Karpas-422 (cell line): ENCODE measurements around the gene GLB1L. TPM values are rescaled to one million over a fixed set of nuclear protein-coding genes. Genes with fewer than 3 reads are reported as not detected.

Source experiments
- DNase-seq: peaks from one replicate; pipeline ENCODE4 v3.0.0-alpha.2; 2015
- H2AFZ ChIP-seq: fragments of 200-600 bp; sonication (generic); 2 replicates; pipeline ENCODE4 v1.6.1; 2014; ENCODE audit warnings: antibody characterized with exemption, low read length, mixed read lengths
- H3K27ac ChIP-seq: fragments of 200-600 bp; sonication (generic); 2 replicates; pipeline ENCODE4 v1.5.1; 2014; ENCODE audit warnings: mild to moderate bottlenecking, low read length, moderate library complexity
- H3K27me3 ChIP-seq: fragments of 200-600 bp; sonication (generic); 2 replicates; pipeline ENCODE4 v1.6.1; 2014; ENCODE audit warnings: low read length, mixed read lengths
- H3K36me3 ChIP-seq: fragments of 200-600 bp; sonication (generic); 2 replicates; pipeline ENCODE4 v1.6.1; 2014; ENCODE audit warnings: low read length, mixed read lengths; ENCODE audit not compliant: insufficient read depth
- H3K4me1 ChIP-seq: fragments of 200-600 bp; sonication (generic); 2 replicates; pipeline ENCODE4 v1.6.1; 2014; ENCODE audit warnings: mild to moderate bottlenecking, low read length, mixed read lengths
- H3K4me2 ChIP-seq: fragments of 200-600 bp; sonication (generic); 2 replicates; pipeline ENCODE4 v1.6.1; 2014; ENCODE audit warnings: low read length, low read depth, mild to moderate bottlenecking; ENCODE audit not compliant: poor library complexity, severe bottlenecking
- H3K4me3 ChIP-seq: fragments of 200-600 bp; sonication (generic); 2 replicates; pipeline ENCODE4 v1.5.1; 2014; ENCODE audit warnings: mild to moderate bottlenecking, antibody characterized with exemption, low read length, mixed read lengths
- H3K79me2 ChIP-seq: fragments of 200-600 bp; sonication (generic); 2 replicates; pipeline ENCODE4 v1.6.1; 2014; ENCODE audit warnings: mild to moderate bottlenecking, low read length, mixed read lengths
- H3K9ac ChIP-seq: fragments of 200-600 bp; sonication (generic); 2 replicates; pipeline ENCODE4 v1.6.0; 2014; ENCODE audit warnings: low read length
- H3K9me2 ChIP-seq: fragments of 200-600 bp; sonication (generic), shearing (Covaris generic); replicated peaks from 2 replicates; pipeline ENCODE4 v1.6.0; 2014; ENCODE audit warnings: mild to moderate bottlenecking, low read length, moderate library complexity; ENCODE audit not compliant: insufficient read depth
- H3K9me3 ChIP-seq: fragments of 300-700, 200-600 bp; sonication (generic); 2 replicates; pipeline ENCODE4 v1.6.1; 2014; ENCODE audit warnings: low read length, mixed read lengths
- H4K20me1 ChIP-seq: fragments of 200-600 bp; sonication (generic); 2 replicates; pipeline ENCODE4 v1.6.1; 2014; ENCODE audit warnings: mild to moderate bottlenecking, antibody characterized with exemption, low read length, low read depth; ENCODE audit not compliant: insufficient read depth
- total RNA-seq: library from RNA; depleted of rRNA; stranded (reverse); fragments of >200 nt; shearing (Covaris generic); gene quantifications from 2 replicates; pipeline ENCODE4 v1.2.3, GENCODE V29; 2014; ENCODE audit warnings: low replicate concordance

Gene GLB1L
- total RNA-seq, 1 experiment from 2014 or later: 4.3 TPM

- Histone ChIP-seq H4K20me1 (no peaks in the 10 kb centered on the region; the same call in 1 of the 2 replicates), H3K9me2 (no peaks in the 10 kb centered on the region), H3K79me2 (no peaks in the 10 kb centered on the region), H3K4me3 (peak overlapping the region; percentile 66), H3K36me3 (no peaks in the 10 kb centered on the region; the same call in 1 of the 2 replicates), H3K27me3 (no peaks in the 10 kb centered on the region), H3K4me2 (peak overlapping the region; percentile 74), H3K9me3 (no peaks in the 10 kb centered on the region), H2AFZ (0 out of 2 replicates have a peak overlapping the region, but pooled peaks have one; percentile 86), H3K4me1 (peaks cover 40% of the 10 kb centered on the region), H3K9ac (peak overlapping the region; percentile 76), H3K27ac (peak overlapping the region; percentile 96)
- DNase-seq: no peak
Observed at GRCh38 chr2:219278655-219279150, 33.5 kb upstream of the GLB1L start.

GRCh38 chr2:219277703-219278654 lies 32.7 kb upstream of the GLB1L start:
- peak overlapping the region; percentile 74 for H3K4me2 ChIP-seq
- peak overlapping the region; percentile 96 for H3K27ac ChIP-seq
- no peaks in the 10 kb centered on the region for H3K9me3 ChIP-seq
- peak overlapping the region; percentile 86 for H2AFZ ChIP-seq
- H3K79me2 ChIP-seq: no peaks in the 10 kb centered on the region
- H3K36me3 ChIP-seq: no peaks in the 10 kb centered on the region; the same call in 1 of the 2 replicates
- H3K9me2 ChIP-seq: no peaks in the 10 kb centered on the region
- peak overlapping the region; percentile 66 for H3K4me3 ChIP-seq
- H4K20me1 ChIP-seq: no peaks in the 10 kb centered on the region; the same call in 1 of the 2 replicates
- H3K27me3 ChIP-seq: no peaks in the 10 kb centered on the region
- peak; percentile 89 for DNase-seq
- peak overlapping the region; percentile 76 for H3K9ac ChIP-seq
- peaks cover 40% of the 10 kb centered on the region for H3K4me1 ChIP-seq

GRCh38 chr2:219274361-219274921 lies 29.2 kb upstream of the GLB1L start:
- H3K9ac ChIP-seq: no peak overlapping the region

GRCh38 chr2:219273937-219274336 lies 28.7 kb upstream of the GLB1L start:
- peaks cover 4% of the 10 kb centered on the region; the same call in 1 of the 2 replicates for H4K20me1 ChIP-seq
- no peaks in the 10 kb centered on the region for H3K36me3 ChIP-seq
- no peak overlapping the region for H2AFZ ChIP-seq
- DNase-seq: no peak
- H3K9me2 ChIP-seq: no peaks in the 10 kb centered on the region
- no peaks in the 10 kb centered on the region for H3K27me3 ChIP-seq
- no peak overlapping the region for H3K4me2 ChIP-seq
- H3K9ac ChIP-seq: no peak overlapping the region
- H3K9me3 ChIP-seq: no peaks in the 10 kb centered on the region
- H3K27ac ChIP-seq: no peak overlapping the region
- H3K79me2 ChIP-seq: no peaks in the 10 kb centered on the region
- H3K4me1 ChIP-seq: peaks cover 21% of the 10 kb centered on the region
- H3K4me3 ChIP-seq: no peak overlapping the region

More at GRCh38 chr2:219274361-219274921, 29.2 kb upstream of the GLB1L start:
- Histone ChIP-seq H4K20me1 (peaks cover 4% of the 10 kb centered on the region; the same call in 1 of the 2 replicates), H3K9me2 (no peaks in the 10 kb centered on the region), H3K36me3 (no peaks in the 10 kb centered on the region), H3K79me2 (no peaks in the 10 kb centered on the region), H3K27me3 (no peaks in the 10 kb centered on the region), H3K4me3 (no peak overlapping the region), H3K27ac (no peak overlapping the region), H3K4me1 (peaks cover 24% of the 10 kb centered on the region), H3K9me3 (no peaks in the 10 kb centered on the region), H3K4me2 (no peak overlapping the region), H2AFZ (no peak overlapping the region)
- DNase-seq: no peak

GRCh38 chr2:219272995-219273394 lies 27.8 kb upstream of the GLB1L start:
- Histone ChIP-seq H2AFZ (no peak overlapping the region), H3K36me3 (no peaks in the 10 kb centered on the region), H3K27ac (no peak overlapping the region), H3K9me2 (no peaks in the 10 kb centered on the region), H3K79me2 (no peaks in the 10 kb centered on the region), H4K20me1 (peaks cover 4% of the 10 kb centered on the region; the same call in 1 of the 2 replicates), H3K27me3 (no peaks in the 10 kb centered on the region), H3K4me3 (no peak overlapping the region), H3K9ac (no peak overlapping the region), H3K4me2 (no peak overlapping the region), H3K9me3 (no peaks in the 10 kb centered on the region), H3K4me1 (peaks cover 12% of the 10 kb centered on the region)
- DNase-seq: no peak

GRCh38 chr2:219272356-219272755 lies 27.1 kb upstream of the GLB1L start:
- no peak overlapping the region for H2AFZ ChIP-seq
- peaks cover 5% of the 10 kb centered on the region for H3K4me1 ChIP-seq
- H3K9me3 ChIP-seq: no peaks in the 10 kb centered on the region
- H3K36me3 ChIP-seq: no peaks in the 10 kb centered on the region
- H3K27ac ChIP-seq: no peak overlapping the region
- H3K4me3 ChIP-seq: no peak overlapping the region
- no peaks in the 10 kb centered on the region for H3K9me2 ChIP-seq
- H4K20me1 ChIP-seq: peaks cover 4% of the 10 kb centered on the region; the same call in 1 of the 2 replicates
- DNase-seq: no peak
- H3K4me2 ChIP-seq: no peak overlapping the region
- no peaks in the 10 kb centered on the region for H3K27me3 ChIP-seq
- H3K9ac ChIP-seq: no peak overlapping the region
- no peaks in the 10 kb centered on the region for H3K79me2 ChIP-seq

GRCh38 chr2:219271021-219271420 lies 25.8 kb upstream of the GLB1L start:
- DNase-seq: no peak
- H3K79me2 ChIP-seq: no peaks in the 10 kb centered on the region
- no peak overlapping the region for H2AFZ ChIP-seq
- H3K4me3 ChIP-seq: no peak overlapping the region
- H3K9ac ChIP-seq: no peak overlapping the region
- H3K27me3 ChIP-seq: no peaks in the 10 kb centered on the region
- H3K4me1 ChIP-seq: no peaks in the 10 kb centered on the region
- no peaks in the 10 kb centered on the region for H3K9me3 ChIP-seq
- H4K20me1 ChIP-seq: peaks cover 4% of the 10 kb centered on the region; the same call in 1 of the 2 replicates
- H3K27ac ChIP-seq: no peak overlapping the region
- H3K36me3 ChIP-seq: no peaks in the 10 kb centered on the region
- H3K4me2 ChIP-seq: no peak overlapping the region
- H3K9me2 ChIP-seq: no peaks in the 10 kb centered on the region

- Histone ChIP-seq H3K36me3 (no peaks in the 10 kb centered on the region), H3K27ac (no peak overlapping the region), H3K9me3 (no peaks in the 10 kb centered on the region), H4K20me1 (peaks cover 4% of the 10 kb centered on the region; the same call in 1 of the 2 replicates), H3K9me2 (no peaks in the 10 kb centered on the region), H3K9ac (no peak overlapping the region), H2AFZ (no peak overlapping the region), H3K79me2 (no peaks in the 10 kb centered on the region), H3K4me2 (no peak overlapping the region), H3K4me1 (no peaks in the 10 kb centered on the region), H3K4me3 (no peak overlapping the region), H3K27me3 (no peaks in the 10 kb centered on the region)
- DNase-seq: no peak
Observed at GRCh38 chr2:219270055-219270372, 24.8 kb upstream of the GLB1L start.
